ENCODE measurements around the gene LIPC.

The LIPC gene

GRCh38 chr15:58437531-58438105, 5.8 kb downstream of the LIPC start:
- no peak for TF ChIP-seq RARB (CRISPR knock-in tag; IDR thresholded peaks at IDR 0.05)
- no peak for TF ChIP-seq ISL1 (CRISPR knock-in tag; IDR thresholded peaks at IDR 0.05)
- TF ChIP-seq PPARA (CRISPR knock-in tag; IDR thresholded peaks at IDR 0.05; ENCODE audit: borderline replicate concordance), result no peak
- no peak for TF ChIP-seq ARNTL (CRISPR knock-in tag; IDR thresholded peaks at IDR 0.05; ENCODE audit: borderline replicate concordance, low read depth)
- TF ChIP-seq ESRRG (CRISPR knock-in tag; IDR thresholded peaks at IDR 0.05), result no peak
- TF ChIP-seq OSR1 (CRISPR knock-in tag; IDR thresholded peaks at IDR 0.05), result no peak
- no peak for TF ChIP-seq CREB5 (CRISPR knock-in tag; IDR thresholded peaks at IDR 0.05; ENCODE audit: low read depth)
- TF ChIP-seq ZNF70 (CRISPR knock-in tag; IDR thresholded peaks at IDR 0.05), result no peak
- no peak for TF ChIP-seq ZFP30 (CRISPR knock-in tag; IDR thresholded peaks at IDR 0.05)
- TF ChIP-seq ZFP3 (CRISPR knock-in tag; IDR thresholded peaks at IDR 0.05), result no peak
- ATAC-seq, result no peak

- no peak for TF ChIP-seq PATZ1 (CRISPR knock-in tag; IDR thresholded peaks at IDR 0.05; ENCODE audit: borderline replicate concordance)
- no peak for TF ChIP-seq TOX (CRISPR knock-in tag; IDR thresholded peaks at IDR 0.05; ENCODE audit: borderline replicate concordance)
- no peak for TF ChIP-seq TSHZ2 (CRISPR knock-in tag; IDR thresholded peaks at IDR 0.05)
- TF ChIP-seq GLIS3 (CRISPR knock-in tag; IDR thresholded peaks at IDR 0.05), result no peak
- no peak for TF ChIP-seq CSDC2 (CRISPR knock-in tag; IDR thresholded peaks at IDR 0.05)
- no peak for TF ChIP-seq ZFP30 (CRISPR knock-in tag; IDR thresholded peaks at IDR 0.05)
- TF ChIP-seq CREB5 (CRISPR knock-in tag; IDR thresholded peaks at IDR 0.05; ENCODE audit: low read depth), result no peak
- no peak for TF ChIP-seq CSRNP3 (CRISPR knock-in tag; IDR thresholded peaks at IDR 0.05)
- TF ChIP-seq ZNF8 (CRISPR knock-in tag; IDR thresholded peaks at IDR 0.05), result no peak
- no peak for TF ChIP-seq BACH2 (CRISPR knock-in tag; IDR thresholded peaks at IDR 0.05; ENCODE audit: borderline replicate concordance)
These were observed 6.3 kb downstream of the LIPC start for GRCh38 chr15:58438111-58438510.

GRCh38 chr15:58438956-58439355, 7.2 kb downstream of the LIPC start:
- no peak for TF ChIP-seq SNAI2 (CRISPR knock-in tag; IDR thresholded peaks at IDR 0.05)
- no peak for TF ChIP-seq ISL1 (CRISPR knock-in tag; IDR thresholded peaks at IDR 0.05)
- TF ChIP-seq RARB (CRISPR knock-in tag; IDR thresholded peaks at IDR 0.05), result no peak
- TF ChIP-seq CREB5 (CRISPR knock-in tag; IDR thresholded peaks at IDR 0.05; ENCODE audit: low read depth), result no peak
- TF ChIP-seq TCF4 (CRISPR knock-in tag; IDR thresholded peaks at IDR 0.05; ENCODE audit: borderline replicate concordance), result no peak
- TF ChIP-seq PPARA (CRISPR knock-in tag; IDR thresholded peaks at IDR 0.05; ENCODE audit: borderline replicate concordance), result no peak
- no peak for TF ChIP-seq ZFP30 (CRISPR knock-in tag; IDR thresholded peaks at IDR 0.05)
- no peak for TF ChIP-seq TSHZ2 (CRISPR knock-in tag; IDR thresholded peaks at IDR 0.05)
- no peak for TF ChIP-seq ZNF565 (CRISPR knock-in tag; conservative IDR thresholded peaks at IDR 0.05; ENCODE audit: low read depth)
- no peak for TF ChIP-seq TOX (CRISPR knock-in tag; IDR thresholded peaks at IDR 0.05; ENCODE audit: borderline replicate concordance)
- TF ChIP-seq ZC3H10 (CRISPR knock-in tag; IDR thresholded peaks at IDR 0.05), result no peak
- ATAC-seq, result peak; percentile 92

More at GRCh38 chr15:58438111-58438510, 6.3 kb downstream of the LIPC start:
- no peak for ATAC-seq

Data from SK-N-SH treated with all-trans-retinoic acid at 6 μM for 48 hours (cell line).